ENCODE data around the gene VPS37C.

The VPS37C gene

DNA sequence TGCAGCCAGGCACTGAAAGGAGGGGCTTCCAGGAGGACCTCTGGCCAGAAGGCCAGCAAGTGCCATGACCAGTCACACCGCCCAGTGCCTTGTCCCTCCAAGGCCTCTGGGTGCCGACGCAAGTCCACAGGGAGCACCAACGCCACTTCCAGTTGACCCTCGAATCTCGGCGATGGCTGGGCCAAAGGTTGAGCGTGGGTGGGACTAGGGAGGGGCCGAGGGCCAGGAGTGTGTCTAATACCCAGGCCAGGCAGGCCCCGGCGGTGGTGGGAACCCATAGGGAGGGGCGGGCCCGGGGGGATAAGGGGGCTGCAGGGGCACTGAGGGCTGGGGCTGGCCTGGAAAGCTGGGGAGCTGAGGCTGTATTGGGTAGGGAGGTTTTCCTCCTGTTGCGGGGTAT lies 29.6 kb downstream of the VPS37C start:
- no peak for DNase-seq

DNA sequence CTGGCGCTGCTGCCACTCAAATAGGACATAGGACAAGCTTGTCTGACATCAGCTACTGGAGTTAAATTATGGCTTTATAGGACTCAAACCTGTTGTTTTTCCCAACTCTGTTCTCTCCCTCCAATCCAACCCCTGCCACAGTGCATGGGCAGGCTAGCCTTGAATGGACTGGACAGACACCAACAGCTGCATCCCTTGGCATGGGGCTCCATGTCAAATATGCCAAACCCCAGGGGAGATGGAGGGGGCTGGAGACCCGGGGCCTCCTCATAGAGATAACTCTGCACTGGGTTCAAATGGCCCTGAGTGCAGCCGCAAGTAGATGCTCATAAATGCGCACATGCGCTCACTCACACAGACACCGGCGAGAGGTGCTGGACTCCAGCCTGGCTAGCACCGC lies 30.0 kb downstream of the VPS37C start:
- no peak for DNase-seq

DNA sequence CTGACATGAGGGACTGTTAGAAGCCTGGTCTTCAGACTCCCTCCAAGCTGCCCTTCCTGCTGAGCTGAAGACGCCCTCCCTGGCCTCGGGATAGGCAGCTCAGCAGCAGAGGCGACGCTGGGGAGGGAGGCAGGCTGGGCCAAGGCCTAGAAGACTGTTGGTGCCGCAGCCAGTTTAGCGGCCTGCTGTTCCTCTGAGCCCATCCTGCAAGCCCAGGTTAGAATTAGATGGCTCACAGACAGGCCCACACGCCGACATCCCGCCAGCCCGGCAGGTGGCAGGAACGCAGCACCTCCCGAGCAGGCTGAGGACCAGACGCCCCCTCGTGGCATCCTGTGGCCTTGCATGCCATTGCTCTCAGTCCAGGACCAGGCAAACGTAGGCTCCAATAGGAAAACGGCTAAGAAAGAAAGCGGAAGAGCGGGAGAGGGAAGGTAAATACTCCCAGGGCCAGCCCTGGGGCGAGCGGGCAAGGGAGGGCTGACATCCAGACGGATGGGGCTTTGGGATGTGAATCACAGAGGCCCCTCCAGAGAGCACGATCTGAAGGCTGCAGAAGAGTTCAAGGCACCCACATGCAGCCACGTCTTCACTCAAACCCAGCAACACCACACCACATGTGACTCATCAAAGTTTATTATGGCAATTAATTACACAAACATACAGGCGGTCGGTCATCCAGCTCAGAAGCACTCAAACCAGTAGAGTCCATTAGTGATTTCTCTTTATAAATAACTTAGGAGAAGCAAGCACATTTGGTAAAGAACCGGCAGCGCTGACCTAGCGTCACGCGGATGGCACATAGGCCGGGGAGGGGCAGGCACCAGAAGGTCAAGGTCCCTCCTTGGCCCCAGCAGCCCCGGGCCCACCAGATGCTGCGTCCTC lies 31.3 kb downstream of the VPS37C start:
- DNase-seq: peak; percentile 94

DNA sequence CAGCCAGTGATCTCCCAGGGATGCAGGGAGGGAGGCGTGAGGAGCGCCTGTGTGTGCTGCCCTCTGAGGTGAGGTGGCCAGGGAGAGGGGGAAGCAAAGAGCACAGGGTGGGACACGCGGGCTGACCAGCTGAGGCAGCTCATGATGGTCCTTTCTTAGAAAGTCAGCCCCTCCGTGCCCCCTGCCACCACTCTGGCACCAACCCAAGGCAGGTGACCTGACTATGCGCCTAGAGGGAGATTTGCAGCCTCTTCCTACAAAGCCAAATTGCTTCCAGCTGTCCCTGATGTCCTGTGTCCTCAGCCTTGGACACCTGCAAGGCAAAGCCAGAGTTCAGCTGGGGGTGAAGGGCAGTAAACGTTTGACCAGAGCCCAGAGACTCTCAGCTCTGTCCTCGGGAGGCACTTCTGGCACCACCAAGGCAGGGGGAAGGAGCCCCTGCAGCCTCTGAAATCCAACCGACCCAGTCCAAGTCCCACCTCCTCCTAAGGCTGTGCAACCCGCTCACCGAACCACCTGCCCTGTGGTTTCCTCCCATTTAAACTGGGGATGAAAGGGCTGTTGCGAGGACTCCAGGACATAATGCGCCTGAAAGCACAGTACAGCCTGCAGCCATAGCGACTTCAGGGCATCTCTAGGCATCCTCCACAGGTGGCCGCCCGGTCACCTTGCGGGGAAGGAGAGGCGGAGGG lies 32.1 kb downstream of the VPS37C start:
- DNase-seq: no peak

DNA sequence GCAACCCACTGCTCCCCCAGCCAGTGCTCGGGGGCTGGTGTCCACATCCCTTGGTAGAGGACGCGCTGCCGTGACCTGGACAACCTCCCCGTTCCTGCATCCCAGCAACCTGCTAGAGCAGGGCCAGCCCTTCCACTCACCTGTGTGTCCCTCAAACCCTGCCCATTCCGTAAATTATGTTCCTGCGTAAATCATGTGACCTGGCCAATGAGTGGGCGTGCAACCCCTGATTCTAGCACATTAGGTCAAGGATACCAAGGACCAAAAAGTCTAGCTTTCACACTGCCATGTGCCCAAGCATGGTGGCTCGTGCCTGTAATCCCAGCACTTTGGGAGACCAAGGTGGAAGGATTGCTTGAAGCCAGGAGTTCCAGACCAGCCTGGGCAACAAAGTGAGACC lies 33.2 kb downstream of the VPS37C start:
- no peak for DNase-seq

DNA sequence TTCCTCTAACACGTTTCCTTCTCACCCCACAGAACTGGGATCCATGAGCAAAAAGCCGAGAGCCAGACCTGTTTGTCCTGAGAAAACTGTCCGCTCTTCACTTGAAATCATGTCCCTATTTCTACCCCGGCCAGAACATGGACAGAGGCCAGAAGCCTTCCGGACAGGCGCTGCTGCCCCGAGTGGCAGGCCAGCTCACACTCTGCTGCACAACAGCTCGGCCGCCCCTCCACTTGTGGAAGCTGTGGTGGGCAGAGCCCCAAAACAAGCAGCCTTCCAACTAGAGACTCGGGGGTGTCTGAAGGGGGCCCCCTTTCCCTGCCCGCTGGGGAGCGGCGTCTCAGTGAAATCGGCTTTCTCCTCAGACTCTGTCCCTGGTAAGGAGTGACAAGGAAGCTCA lies 35.0 kb downstream of the VPS37C start:
- DNase-seq: no peak

DNA sequence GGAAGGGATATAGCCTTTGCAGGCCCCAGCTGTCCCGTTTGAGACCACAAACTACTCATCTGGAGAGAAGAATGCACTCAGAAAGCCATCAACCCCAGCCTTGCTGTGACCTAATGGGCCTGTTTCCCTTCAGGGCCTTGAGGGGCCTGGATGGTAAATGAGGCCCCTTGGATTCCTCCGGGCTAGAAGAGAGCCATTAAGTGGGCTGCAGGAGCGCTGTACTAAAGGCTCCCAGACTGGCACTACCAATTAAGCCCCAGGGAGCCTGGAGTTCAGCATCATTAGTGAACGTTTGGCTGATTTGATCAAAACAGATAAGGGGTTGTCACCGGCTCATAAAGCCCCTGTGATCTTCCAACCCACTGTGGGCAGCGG lies 35.9 kb downstream of the VPS37C start:
- no peak for DNase-seq

DNA sequence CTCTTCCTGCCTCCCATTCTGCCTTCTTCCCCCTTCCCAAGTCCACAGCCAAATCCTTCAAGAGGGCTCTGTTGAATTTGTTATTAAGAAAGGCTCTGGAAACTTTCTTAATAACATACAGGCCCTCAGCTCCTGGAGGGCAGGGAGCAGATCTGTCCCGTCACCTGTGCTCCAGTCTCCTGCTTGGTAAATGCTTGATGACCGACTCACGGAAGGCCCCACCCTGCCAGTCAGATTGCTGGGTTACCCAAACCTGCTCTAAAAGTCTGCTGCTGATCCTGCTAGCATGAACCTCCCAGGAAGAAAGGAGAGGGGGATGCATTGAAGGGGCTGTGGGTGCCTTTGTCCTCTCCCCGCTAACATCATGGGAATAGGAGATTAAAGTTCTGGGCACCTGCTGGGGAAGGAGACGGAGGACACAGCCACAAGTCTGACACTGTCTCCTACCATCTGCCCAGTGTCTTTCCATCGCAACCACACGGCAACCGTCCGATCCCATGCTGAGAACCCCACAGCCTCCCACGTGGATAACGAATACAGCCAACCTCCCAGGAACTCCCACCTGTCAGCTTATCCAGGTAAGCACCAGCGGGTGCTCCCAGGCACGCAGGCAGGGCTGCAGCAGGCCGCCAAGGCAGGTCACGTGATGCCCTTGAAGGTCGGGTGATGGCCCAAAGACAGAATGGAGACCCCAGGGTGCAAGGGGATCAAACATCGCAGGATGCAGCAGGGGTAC lies 36.5 kb downstream of the VPS37C start:
- DNase-seq: no peak

DNA sequence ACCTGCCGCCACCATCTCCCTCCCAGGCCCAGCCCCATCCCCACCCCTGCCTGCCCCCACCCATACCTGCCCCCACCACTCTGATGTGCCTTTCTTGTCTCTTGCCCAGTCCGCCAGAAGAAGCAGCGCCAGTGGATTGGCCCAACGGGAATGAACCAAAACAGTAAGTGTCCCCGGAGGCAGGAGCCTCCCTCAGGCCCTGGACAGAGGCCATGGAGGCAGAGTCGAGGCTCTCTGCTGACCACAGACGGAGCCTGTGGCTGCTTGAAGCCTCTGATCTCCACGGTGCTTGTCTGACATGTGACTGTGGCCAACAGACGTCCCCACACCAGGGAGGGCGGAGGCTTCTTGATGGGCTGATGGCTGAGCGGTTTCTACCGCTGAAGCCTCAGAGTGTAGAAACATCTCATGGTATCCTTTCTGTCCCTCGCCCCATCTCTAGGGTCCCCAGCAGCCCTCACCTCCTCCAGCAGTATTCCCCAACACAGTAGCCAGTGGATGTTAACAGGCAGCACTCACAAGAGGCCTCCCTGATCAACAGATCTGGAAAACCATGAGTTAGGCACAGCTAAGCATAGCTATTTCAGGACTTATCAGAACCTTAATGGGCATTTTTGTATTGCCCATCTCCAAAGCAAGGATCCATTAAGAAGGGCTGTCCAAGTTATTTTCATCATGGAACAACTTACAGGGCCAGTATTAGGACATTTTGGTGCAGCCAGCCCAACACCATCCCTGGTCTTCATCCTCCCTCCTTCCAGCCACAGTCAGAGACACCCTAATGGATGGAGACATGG lies 37.3 kb downstream of the VPS37C start:
- DNase-seq: no peak

DNA sequence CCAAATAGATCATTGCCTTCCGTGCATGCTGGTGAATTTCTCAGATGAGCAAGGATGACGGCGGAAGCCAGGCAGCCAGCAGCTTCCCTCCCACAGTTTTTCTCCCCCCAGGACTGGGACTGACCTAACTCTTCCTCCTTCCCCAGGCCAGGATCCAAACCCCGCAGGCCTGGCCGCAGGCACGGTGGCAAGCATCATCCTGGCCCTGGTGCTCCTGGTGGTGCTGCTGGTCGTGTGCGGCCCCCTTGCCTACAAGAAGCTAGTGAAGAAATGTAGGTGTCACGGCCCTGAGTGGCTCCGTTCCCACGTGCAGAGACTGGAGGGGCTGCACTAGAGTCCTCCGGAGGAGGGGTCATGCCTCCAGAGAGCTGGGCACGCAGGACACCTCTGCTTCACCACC lies 38.5 kb downstream of the VPS37C start:
- no peak for DNase-seq

DNA sequence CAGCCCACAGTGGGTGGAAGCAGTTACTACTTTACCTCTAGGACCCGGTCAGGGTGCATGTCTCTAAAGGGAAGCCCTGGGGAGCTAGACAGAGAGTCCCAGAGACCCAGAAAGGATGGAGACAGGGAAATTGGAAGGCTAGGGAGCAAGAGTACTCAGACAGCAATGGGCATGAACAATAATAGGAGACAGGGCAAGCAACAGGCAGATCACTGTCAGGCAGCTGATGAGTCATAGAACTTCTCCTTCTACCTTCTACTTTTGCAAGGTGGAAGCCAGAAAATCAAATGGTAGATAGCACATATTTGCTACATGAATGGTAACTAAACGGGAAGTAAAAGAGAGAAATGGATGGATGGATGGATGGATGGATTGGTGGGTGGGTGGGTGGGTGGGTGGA lies 39.3 kb downstream of the VPS37C start:
- DNase-seq: no peak

DNA sequence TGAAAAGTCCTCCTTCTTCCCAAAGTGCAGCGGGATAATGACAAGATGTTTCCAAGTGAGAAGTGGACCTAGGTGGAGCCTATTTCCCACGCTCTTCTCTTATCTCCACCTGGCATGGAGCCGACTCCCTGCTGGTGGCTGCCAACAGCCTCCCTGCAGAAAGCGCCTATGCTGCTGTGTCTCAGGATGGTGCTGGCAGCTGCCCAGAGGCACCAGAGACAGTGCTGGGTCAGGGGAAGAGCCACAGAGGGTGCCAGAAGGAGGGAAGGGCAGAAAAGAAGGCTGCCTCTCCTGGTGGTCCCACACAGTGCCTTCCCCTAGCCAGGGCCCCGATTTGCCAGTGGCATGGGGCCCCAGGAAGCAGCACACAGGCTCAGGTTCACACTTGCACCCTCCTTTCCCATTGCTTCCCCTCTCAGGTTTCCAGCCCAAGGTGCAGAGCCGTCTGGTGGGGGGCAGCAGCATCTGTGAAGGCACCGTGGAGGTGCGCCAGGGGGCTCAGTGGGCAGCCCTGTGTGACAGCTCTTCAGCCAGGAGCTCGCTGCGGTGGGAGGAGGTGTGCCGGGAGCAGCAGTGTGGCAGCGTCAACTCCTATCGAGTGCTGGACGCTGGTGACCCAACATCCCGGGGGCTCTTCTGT lies 39.9 kb downstream of the VPS37C start:
- DNase-seq: no peak

DNA sequence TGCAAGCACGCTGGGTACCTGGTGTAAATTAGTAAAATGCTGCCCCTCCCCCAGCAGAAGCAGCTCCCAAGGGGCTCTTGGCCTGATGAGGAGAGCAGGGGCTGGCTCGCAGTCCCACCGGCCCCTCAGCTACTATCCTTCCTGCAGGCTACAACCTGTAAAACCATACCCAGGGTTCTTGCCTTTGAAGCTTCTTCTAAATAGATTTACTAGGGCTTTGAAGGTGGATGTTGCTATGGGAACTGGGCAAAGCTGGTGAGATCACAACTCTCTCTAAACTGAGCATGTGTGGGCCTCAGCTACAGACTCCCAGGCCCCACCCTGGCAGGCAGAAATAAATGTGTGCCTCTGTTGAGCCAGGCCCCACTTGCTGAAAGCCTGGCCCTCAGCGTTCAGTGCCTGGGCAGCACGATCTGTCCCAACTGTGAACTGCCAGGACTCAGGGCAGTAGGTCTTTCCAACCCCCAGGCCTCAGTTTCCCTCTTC lies 40.5 kb downstream of the VPS37C start:
- no peak for DNase-seq

DNA sequence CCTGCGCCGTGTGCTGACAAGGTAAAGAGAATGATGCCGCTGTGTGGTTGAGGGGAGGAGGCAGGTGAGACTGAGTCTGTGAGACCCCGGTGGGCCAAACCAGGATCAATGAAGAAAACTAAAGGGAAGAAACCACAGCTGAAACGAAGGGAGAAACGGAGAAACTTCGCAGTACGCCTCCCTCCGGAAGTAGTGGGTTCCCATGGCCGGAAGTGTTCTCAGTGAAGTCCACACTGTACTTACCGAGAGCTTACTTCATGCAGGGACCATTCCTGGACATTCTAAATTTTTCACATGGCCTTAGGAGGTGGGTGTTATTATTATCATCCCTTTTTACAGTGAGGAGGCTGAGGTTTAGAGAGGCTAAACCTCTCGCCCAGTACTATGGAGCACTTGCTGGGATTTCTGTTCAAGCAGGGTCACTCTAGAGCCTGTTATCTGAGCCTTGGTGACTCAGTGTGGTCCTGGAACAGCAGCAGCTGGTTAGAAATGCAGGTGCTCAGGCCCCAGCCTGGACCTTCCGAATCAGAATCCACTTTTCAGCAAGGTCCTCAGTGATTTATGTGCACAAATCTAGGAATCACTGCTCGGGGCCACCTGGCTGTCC lies 41.0 kb downstream of the VPS37C start:
- no peak for DNase-seq

DNA sequence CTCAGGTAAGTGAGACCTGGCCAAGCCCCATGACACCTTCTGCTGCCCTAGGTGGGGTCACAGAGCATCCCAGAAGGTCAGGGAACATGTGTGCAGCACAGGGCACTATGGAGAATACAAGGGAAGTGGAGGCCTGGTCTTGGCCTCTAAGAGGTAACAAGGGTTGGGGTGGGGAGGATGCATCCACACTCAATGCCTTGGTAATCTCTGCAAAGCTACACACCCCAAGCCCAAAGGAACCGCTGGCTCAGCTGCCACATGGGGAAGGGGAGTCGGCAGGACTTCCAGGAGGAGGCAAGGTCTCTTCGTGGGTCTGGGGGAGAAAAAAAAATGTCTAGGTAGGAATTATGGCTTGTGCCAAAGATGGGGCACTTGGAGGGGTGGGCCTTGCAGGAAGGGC lies 41.7 kb downstream of the VPS37C start:
- no peak for DNase-seq

DNA sequence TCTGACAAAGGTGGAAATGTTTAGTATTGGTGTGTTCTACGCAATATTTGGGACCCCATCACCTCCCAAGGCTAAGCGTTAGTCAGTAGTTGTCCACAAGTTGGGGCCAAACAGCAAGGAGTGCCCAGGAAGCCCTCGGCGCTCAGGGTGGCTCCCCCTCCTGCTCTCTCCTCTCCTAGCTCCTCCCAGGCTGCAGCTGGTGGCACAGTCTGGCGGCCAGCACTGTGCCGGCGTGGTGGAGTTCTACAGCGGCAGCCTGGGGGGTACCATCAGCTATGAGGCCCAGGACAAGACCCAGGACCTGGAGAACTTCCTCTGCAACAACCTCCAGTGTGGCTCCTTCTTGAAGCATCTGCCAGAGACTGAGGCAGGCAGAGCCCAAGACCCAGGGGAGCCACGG lies 42.2 kb downstream of the VPS37C start:
- no peak for DNase-seq

DNA sequence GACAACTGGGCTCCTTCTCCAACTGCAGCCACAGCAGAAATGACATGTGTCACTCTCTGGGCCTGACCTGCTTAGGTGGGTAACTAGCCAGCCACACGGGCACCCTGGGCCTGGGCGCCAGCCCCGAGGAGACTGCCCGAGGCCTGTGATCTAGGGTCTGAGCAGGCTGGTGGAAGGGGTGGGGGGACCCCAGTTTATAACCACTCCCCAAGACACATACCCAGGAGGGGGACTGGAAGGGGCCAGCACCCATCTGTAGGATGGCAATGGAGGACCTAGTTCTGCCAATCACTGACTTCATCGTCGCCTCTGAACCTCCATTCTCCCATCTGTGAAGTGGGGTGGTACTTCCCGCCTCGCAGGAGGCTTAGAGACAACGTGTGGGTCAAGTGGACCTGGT lies 42.8 kb downstream of the VPS37C start:
- DNase-seq: no peak

DNA sequence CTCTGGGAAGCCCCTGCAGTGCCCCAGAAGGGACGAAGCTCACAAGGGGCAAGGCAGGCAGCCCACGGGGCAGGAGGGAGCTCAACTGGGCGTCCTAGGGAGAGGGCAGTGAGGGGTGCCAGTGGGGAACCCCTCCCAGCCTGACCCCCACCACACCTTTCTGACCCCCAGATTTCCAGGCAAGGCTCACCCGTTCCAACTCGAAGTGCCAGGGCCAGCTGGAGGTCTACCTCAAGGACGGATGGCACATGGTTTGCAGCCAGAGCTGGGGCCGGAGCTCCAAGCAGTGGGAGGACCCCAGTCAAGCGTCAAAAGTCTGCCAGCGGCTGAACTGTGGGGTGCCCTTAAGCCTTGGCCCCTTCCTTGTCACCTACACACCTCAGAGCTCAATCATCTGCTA lies 43.2 kb downstream of the VPS37C start:
- DNase-seq: no peak

DNA sequence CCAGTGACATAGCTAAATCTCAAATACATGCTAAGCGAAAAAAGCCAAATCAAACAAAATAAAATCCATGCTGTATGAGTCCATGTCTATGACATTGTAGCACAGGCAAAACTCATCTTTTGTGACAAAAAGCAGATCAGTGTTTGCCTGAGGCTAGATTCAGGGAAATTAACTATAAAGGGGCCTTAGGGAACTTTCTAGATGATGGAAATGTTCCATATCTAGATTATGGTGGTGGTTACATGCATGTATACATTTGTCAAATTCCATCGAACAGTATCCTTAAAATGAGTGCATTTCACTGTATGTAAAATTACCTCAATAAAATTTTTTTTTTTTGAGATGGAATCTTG lies 44.1 kb downstream of the VPS37C start:
- no peak for DNase-seq

DNA sequence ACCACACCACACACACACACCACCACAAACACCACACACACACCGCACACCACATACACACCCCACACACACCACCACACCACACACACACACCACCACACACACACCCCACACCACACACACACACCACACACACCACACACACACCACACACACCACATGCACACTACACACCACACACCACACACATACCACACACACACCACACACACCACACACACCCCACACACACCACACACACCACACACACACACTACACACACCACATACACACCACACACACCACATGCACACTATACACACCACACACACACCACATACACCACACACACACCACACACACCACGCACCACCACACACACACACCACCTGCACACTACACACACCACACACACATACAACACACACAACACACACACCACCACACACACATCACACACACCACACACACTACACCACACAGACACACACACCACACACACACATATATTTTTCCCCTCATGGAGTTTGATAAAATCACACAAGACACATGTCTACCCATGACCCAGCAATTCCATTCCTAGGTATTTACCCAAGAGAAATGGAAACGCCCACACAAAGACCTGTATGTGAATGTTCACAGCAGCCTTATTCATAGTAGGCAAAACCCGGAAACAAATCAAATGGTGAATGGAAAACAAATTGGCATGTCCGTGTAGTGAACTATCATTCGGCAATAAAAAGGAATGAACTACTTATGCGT lies 44.6 kb downstream of the VPS37C start:
- DNase-seq: no peak

DNA sequence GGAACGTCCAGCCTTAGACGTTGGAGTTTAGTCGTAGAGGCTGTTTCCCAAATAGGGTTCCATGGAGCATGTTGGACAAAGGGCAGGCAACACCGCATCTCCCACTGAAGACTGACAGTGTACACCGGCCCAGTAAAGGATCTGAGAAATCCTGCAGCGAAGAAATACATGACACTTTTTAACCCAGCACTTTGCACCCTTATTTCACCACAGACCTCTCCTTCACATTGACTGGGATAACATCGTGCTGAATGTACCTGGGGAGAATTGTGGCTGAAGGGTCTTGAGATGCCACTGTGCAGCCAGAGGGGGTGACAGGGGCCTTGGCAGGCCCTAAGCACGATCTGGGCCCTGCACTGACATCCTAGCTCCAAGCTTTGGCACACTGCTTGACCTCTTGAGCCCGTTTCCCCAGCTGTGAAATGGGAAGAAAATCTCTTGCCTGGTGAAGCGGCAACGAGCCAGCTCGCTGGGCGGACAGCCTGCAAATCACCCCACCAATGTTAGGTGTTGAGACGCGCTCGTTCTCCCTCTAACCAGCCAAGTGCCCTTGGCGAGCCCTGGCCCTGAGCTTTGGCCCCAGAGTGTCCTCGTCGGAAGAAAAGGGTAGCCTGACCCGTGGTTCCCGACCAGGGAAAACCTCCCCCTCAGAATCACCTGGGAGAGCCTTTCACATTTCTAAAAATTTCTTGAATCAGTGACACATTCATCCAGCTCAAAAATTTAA lies 45.6 kb downstream of the VPS37C start:
- DNase-seq: no peak
